Tibial nerve (tissue), 4 donors: ENCODE results near the gene DYNLT2B. TPM values are rescaled to one million over a fixed set of nuclear protein-coding genes. Genes with fewer than 3 reads are reported as not detected.

Experiments
- DNase-seq, 2 donors: peaks; one replicate each; pipeline ENCODE4 v3.0.0-alpha.2; 2019; ENCODE audit warnings: low spot score in 2 of 2
- H3K27ac ChIP-seq, 4 donors: fragments of 200-600 bp; sonication (generic) in 3 of 4; one replicate each; pipeline ENCODE4 v1.5.1; 2017 to 2019; ENCODE audit warnings: mild to moderate bottlenecking in 1 of 4
- H3K27me3 ChIP-seq, 2 donors: fragments of 200-600 bp; sonication (generic) in 1 of 2; one replicate each; pipeline versions ENCODE4 v1.5.1 to v1.6.0; 2017 to 2019
- H3K36me3 ChIP-seq, 3 donors: fragments of 200-600 bp; sonication (generic); one replicate each; pipeline ENCODE4 v1.5.1; 2018 to 2019
- H3K4me1 ChIP-seq, 4 donors: fragments of 200-600 bp; sonication (generic) in 3 of 4; one replicate each; pipeline ENCODE4 v1.5.1; 2017 to 2019
- H3K4me3 ChIP-seq, 4 donors: fragments of 200-600 bp; sonication (generic) in 3 of 4; one replicate each; pipeline ENCODE4 v1.5.1; 2017 to 2019; ENCODE audit warnings: mild to moderate bottlenecking in 1 of 4, moderate library complexity in 1 of 4
- H3K9me3 ChIP-seq, 4 donors: fragments of 200-600 bp; sonication (generic) in 3 of 4; one replicate each; pipeline ENCODE4 v1.5.1; 2017 to 2019
- EP300 ChIP-seq, 2 donors: sonication (generic); formaldehyde crosslinking; IDR thresholded peaks; one replicate each; pipeline ENCODE4 v1.6.1; 2017; ENCODE audit warnings: antibody characterized with exemption in 2 of 2, mild to moderate bottlenecking in 1 of 2
- POLR2A ChIP-seq, 2 donors: fragments of 450-650 bp; IDR thresholded peaks; one replicate each; pipeline ENCODE4 v1.6.1; 2017; ENCODE audit warnings: antibody characterized with exemption in 2 of 2, mild to moderate bottlenecking in 2 of 2, moderate library complexity in 2 of 2
- WGBS, 2 donors: methylation state at CpG; one replicate each; pipeline ENCODE4 v1.1.5; 2018; 5-methylcytosine and 5-hydroxymethylcytosine counted together
- total RNA-seq, 4 donors: library from RNA; depleted of rRNA; stranded (reverse); fragments of >200 nt; gene quantifications; one replicate each; pipeline ENCODE4 v1.1.0, GENCODE V29; 2016
- TF ChIP-seq, protein P1 (sequence below), 5 experiments: fragments of 200-600 bp in 3 of 5; fragments of 450-650 bp in 2 of 5; sonication (generic) in 3 of 5; IDR thresholded peaks; one replicate each; pipeline ENCODE4 v1.5.1; 2016 to 2019; ENCODE audit warnings: antibody characterized with exemption in 5 of 5, mild to moderate bottlenecking in 3 of 5, moderate library complexity in 2 of 5

DYNLT2B gene
- total RNA-seq, 4 donors from 2014 or later: 6.9 to 15.3 (median 8.1) TPM

DNA sequence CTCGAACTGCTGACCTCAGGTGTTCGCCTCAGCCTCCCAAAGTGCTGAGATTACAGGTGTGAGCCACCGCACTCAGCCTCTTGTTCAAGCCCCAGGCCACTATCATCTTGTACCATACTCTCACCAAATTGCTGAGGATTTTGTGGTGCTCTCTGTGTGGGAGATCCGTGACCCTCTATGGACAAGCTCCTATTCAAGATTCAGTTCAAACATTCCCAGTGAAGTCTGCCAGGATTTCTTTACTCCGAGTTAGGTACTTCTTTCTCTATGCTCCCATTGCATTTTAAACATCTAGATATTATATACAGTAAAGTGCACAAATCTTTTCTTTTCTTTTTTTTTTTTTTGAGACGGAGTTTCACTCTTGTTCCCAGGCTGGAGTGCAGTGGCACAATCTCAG lies 21.0 kb upstream of the DYNLT2B start:
- H3K4me1 ChIP-seq: no peaks in the 10 kb centered on the region
- peaks cover 0 to 11% of the 10 kb centered on the region in 2 donors for H3K27me3 ChIP-seq
- H3K36me3 ChIP-seq: no peaks in the 10 kb centered on the region
- peaks cover 0 to 12% (median 0%) of the 10 kb centered on the region in 4 donors for H3K9me3 ChIP-seq
- TF ChIP-seq, protein P1, sequence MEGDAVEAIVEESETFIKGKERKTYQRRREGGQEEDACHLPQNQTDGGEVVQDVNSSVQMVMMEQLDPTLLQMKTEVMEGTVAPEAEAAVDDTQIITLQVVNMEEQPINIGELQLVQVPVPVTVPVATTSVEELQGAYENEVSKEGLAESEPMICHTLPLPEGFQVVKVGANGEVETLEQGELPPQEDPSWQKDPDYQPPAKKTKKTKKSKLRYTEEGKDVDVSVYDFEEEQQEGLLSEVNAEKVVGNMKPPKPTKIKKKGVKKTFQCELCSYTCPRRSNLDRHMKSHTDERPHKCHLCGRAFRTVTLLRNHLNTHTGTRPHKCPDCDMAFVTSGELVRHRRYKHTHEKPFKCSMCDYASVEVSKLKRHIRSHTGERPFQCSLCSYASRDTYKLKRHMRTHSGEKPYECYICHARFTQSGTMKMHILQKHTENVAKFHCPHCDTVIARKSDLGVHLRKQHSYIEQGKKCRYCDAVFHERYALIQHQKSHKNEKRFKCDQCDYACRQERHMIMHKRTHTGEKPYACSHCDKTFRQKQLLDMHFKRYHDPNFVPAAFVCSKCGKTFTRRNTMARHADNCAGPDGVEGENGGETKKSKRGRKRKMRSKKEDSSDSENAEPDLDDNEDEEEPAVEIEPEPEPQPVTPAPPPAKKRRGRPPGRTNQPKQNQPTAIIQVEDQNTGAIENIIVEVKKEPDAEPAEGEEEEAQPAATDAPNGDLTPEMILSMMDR (IDR thresholded peaks at IDR 0.05): no peak
- TF ChIP-seq POLR2A (IDR thresholded peaks at IDR 0.05): no peak
- no peak for TF ChIP-seq EP300 (IDR thresholded peaks at IDR 0.05)
- H3K27ac ChIP-seq: no peak overlapping the region
- no peak overlapping the region for H3K4me3 ChIP-seq
- WGBS, 2 donors: 86 to 89% methylated on average over 6 of the region's 6 CpGs
- no peak for DNase-seq

DNA sequence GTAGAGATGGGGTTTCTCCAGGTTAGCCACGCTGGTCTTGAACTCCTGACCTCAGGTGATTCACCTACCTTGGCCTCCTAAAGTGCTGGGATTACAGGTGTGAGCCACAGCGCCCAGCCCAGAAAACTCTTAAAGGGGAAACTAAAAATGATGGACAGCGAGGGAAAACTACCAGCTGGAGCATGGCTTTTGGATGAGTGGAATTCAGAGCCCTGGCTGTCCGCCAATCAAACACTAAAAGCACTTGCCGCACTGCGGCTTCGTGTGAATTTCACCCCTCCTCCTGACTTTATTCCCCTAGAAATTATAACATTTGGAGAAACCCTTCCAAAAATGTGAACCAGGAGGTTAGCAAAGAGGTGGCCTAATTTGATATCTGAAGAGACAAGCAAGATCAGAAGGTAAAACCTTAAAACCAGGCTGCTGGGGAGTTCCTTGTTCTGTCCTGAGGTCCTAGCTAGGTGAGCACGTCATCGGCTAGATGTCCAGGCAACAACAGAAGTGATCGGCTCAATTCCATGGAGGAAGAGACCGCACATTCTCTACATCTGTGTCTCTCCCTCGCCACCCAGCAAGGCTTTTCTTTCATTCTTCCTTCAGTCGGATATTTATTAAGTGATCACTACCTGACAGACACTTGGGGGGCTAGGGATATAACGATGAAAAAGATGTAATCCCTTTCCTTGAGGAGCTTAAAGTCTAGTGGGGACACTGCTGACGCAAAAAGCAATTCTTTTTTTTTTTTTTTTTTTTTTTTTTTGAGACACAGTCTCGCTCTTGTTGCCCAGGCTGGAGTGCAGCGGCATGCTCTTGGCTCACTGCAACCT lies 18.5 kb upstream of the DYNLT2B start:
- H3K4me1 ChIP-seq: no peaks in the 10 kb centered on the region
- no peak overlapping the region for H3K27ac ChIP-seq
- TF ChIP-seq POLR2A (IDR thresholded peaks at IDR 0.05) (no peak), EP300 (IDR thresholded peaks at IDR 0.05) (no peak)
- TF ChIP-seq, protein P1 (IDR thresholded peaks at IDR 0.05): no peak
- H3K9me3 ChIP-seq: peaks cover 0 to 12% (median 0%) of the 10 kb centered on the region in 4 donors
- H3K27me3 ChIP-seq: peaks cover 0 to 15% of the 10 kb centered on the region in 2 donors
- no peaks in the 10 kb centered on the region for H3K36me3 ChIP-seq
- WGBS, 2 donors: 79 to 80% methylated on average over 17 of the region's 17 CpGs
- H3K4me3 ChIP-seq: no peak overlapping the region
- DNase-seq: no peak

DNA sequence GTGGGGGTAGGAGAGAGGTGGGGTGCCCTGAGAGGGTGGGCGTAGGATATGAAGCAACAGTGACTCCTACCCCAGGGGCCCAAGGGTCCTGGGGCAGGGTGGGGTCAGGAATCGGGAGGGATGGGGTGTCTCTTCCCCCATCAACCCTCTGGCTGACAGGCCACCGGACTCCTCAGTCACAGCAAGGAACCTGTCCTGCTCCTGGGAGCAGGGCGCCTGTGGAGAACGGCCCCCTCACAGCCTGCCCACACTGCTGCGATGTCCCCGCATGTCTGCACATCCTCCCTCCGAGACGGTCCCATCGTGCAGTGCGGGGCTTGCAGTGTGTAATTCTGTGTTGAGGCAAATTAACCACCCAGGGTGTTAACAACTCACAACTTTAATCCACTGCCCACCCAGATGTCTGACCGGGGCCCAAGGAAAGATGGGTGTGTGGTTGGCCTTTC lies 17.5 kb upstream of the DYNLT2B start:
- H3K27me3 ChIP-seq: peaks cover 0 to 15% of the 10 kb centered on the region in 2 donors
- H3K36me3 ChIP-seq: no peaks in the 10 kb centered on the region
- H3K9me3 ChIP-seq: peaks cover 0 to 12% (median 0%) of the 10 kb centered on the region in 4 donors
- H3K4me3 ChIP-seq: no peak overlapping the region
- 63 to 70% methylated on average over 12 of the region's 12 CpGs for WGBS, 2 donors
- TF ChIP-seq EP300 (IDR thresholded peaks at IDR 0.05): no peak
- TF ChIP-seq, protein P1 (IDR thresholded peaks at IDR 0.05): no peak
- no peak for TF ChIP-seq POLR2A (IDR thresholded peaks at IDR 0.05)
- no peak for DNase-seq
- H3K27ac ChIP-seq: no peak overlapping the region
- no peaks in the 10 kb centered on the region for H3K4me1 ChIP-seq

DNA sequence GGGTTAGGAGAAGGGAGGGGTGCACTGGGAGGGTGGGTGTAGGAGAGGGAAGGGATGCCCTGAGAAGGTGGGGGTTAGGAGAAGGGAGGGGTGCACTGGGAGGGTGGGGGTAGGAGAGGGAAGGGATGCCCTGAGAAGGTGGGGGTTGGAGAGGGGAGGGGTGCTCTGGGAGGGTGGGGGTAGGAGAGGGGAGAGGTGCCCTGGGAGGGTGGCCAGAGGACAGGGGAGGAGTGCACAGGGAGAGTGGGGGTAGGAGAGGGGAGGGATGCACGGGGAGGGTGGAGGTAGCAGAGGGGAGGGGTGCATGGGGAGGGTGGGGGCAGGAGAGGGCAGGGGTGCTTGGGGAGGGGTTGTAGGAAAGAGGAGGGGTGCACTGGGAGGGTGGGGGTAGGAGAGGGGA lies 16.9 kb upstream of the DYNLT2B start:
- no peak for DNase-seq
- H3K9me3 ChIP-seq: peaks cover 0 to 12% (median 0%) of the 10 kb centered on the region in 4 donors
- TF ChIP-seq, protein P1 (IDR thresholded peaks at IDR 0.05): no peak
- TF ChIP-seq POLR2A (IDR thresholded peaks at IDR 0.05) (no peak), EP300 (IDR thresholded peaks at IDR 0.05) (no peak)
- H3K27me3 ChIP-seq: peaks cover 0 to 15% of the 10 kb centered on the region in 2 donors
- 33 to 38% methylated on average over 1 of the region's 1 CpG for whole genome bisulfite sequencing, 2 donors
- no peaks in the 10 kb centered on the region for H3K4me1 ChIP-seq
- H3K4me3 ChIP-seq: no peak overlapping the region
- H3K36me3 ChIP-seq: no peaks in the 10 kb centered on the region
- H3K27ac ChIP-seq: no peak overlapping the region

DNA sequence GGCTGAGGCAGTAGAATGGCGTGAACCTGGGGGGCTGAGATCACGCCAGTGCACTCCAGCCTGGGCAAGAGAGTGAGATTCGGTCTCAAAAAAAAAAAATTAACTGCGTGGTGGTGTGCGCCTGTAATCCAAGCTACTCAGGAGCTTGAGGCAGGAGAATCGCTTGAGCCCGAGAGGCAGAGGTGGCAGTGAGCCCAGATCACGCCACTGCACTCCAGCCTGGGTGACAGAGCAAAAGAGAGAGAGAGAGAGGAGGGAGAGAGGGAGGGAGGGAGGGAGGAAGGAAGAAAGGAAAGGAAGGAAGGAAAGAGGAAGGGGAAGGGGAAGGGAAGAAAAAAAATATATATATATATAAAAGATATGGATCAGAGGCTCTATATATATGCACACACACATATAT lies 14.1 kb upstream of the DYNLT2B start:
- 80 to 85% methylated on average over 8 of the region's 8 CpGs for WGBS, 2 donors
- no peaks in the 10 kb centered on the region for H3K36me3 ChIP-seq
- no peak for DNase-seq
- no peak overlapping the region for H3K4me3 ChIP-seq
- H3K27me3 ChIP-seq: peaks cover 0 to 11% of the 10 kb centered on the region in 2 donors
- H3K27ac ChIP-seq: no peak overlapping the region
- no peaks in the 10 kb centered on the region for H3K4me1 ChIP-seq
- peaks cover 0 to 1% (median 0%) of the 10 kb centered on the region in 4 donors for H3K9me3 ChIP-seq
- no peak for TF ChIP-seq EP300 (IDR thresholded peaks at IDR 0.05)
